Stimulated activated CD4-positive, alpha-beta T cell treated with anti-CD3 and anti-CD28 coated beads, Interleukin-12 subunit alpha, Interleukin-12 subunit beta, amount 100 ng/mL, for 4 hours (primary cell): ENCODE results near the gene ABCB8.

Experiments used
- DNase-seq: peaks from one replicate; pipeline ENCODE4 v3.0.0-alpha.2; 2020

The ABCB8 gene

DNA sequence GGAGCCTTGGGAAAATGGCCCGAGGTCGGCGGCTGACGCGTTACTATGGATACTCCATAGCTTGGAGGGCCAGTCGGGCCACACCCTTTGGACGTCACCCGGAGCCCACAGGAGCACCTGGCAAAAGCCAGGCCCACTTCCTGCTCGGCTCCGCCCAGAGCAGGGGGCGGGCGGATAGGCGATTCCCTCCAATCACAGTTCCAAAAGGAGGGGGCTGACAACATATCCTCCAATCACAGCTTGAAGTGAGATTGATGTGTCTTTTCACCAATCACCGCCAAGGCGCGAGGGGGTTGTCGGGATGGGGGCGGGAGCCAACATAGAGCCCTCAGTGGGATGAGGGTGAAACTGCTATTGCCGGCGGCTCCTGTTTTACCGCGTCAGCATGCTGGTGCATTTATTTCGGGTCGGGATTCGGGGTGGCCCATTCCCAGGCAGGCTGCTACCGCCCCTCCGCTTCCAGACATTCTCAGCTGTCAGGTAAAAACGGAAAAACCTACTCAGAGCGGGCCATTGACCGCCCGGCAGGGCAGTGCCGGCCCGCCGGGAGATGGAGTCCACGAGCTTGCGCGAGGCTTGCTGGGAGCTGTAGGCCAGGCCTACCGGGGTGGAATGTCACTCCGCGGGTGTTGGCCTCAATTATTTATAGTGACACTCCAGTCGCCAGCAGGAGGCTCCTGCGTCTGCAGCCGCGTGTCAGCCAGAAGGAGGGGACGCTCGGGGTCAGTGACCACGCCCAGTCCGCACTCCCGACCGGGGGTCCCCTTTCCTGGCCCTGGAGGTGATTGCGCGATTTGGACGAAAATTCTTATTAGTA is at the start of gene ABCB8:
Gene ABCB8, plus strand, starts transcription at position 320 of the 817 bp plus-strand sequence. Its CDS starts 66 bp downstream, at position 386.
- DNase-seq, result peak; percentile 93

DNA sequence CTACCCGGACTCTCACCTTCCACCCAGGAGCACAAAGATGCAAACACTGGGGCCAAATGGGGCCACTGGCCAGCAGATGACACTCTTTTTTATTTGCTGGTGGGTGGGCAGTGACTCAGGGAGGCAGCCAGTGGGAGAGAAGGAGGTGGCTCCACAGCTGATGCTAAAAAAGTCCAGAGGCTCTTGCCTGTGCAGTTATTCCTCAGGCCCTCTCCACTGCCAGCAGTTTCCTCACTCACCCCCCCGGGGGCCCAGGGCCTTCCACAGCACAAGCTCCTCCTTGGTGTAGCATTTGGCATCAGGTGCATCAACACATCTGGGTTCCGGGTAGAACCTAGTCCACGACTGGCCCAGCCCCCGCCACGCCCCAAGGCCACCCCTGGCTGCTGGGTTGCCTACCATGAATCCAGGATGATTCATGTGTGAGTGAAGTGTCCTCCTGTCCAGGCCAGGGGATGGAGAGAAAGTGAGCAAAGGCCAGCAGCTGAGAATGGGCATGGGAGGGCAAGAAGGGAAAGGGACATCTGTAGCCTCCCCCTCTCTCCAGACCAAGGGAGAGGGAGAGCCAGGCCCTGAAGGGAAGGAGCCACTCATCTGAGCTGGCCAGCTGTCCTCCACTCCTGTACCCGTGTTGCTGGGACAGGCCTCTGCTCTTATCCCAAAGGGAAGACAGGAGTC is 48.4 kb upstream of the ABCB8 start:
- DNase-seq, result no peak

DNA sequence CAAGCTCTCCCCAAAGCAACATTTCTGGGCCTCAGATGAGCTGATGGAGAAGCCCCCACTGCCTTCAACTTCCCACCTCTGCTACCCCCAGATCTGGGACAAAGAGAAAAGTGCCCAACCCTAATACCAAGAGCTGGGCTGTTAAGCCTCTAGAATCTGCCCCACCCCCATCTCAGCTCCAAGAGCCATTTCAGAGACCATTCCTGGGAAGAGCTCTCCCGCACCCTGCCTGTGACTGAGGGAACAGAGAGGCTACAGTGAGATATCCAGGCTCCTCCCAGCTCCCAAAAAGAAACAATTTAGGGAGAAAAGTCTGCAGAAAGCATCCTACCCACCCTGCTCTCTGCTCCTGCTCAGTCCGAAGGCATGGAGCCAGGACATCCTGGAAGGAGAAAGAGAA is 47.6 kb upstream of the ABCB8 start:
- no peak for DNase-seq

DNA sequence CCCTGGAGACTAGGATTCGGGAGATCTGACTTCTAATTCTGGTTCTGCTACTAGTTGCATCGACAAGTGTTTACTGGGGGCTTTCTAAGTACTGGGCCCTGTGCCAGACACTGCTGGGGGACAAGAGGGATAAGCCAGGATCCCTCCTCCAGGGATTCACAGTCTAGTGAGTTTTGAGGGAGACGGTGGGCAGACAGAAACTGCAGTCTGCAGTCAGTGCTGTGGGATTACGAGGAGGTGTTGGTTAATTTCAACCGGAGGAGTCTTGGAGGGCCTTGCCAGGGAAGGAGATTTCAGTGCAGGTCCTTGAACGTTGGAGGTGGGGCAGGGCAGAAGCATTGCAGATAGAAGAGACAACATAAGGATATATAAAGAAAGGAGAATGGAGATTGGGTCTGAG is 46.6 kb upstream of the ABCB8 start:
- no peak for DNase-seq

DNA sequence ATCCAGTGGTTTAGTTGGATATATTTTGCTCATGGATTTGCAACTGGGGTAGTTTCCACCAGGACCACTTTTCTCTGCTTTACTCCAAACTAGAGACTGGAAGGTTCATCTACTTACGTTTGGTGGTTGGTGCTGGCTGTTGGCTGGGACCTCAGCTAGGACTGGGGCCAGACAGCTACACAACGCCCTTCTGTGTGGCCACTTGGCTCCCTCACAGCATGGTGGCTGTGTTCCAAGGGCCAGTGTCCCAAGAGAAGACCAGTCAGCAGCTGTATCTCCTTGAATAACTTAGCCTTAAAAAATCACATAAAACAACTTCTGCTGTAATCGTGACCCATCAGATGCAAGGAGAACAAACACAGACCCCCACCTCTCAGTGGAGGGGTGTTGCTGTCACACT is 45.9 kb upstream of the ABCB8 start:
- DNase-seq, result no peak

DNA sequence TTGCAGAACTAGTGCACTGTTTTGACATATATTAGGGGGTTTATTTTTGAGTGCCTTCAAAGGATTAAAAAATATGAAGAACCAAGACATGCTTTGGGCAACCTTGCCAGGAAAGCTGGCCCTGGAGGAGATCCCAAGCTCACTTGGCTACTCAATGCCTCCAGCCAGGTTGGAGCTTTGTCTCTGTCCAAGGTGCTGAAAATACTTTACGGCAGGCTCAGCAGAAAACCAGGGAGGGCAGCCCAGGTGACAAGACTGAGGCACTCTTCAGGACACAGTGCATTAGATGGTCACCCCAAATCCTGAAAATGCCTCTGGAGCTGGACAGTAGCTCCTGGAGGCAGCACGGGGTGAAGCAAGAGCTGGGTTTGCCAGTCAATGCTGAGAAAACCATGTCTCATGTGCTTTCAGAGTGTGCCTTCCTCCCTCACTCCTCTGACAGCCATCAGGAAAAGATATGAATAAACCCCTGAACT is 44.3 kb upstream of the ABCB8 start:
- no peak for DNase-seq

DNA sequence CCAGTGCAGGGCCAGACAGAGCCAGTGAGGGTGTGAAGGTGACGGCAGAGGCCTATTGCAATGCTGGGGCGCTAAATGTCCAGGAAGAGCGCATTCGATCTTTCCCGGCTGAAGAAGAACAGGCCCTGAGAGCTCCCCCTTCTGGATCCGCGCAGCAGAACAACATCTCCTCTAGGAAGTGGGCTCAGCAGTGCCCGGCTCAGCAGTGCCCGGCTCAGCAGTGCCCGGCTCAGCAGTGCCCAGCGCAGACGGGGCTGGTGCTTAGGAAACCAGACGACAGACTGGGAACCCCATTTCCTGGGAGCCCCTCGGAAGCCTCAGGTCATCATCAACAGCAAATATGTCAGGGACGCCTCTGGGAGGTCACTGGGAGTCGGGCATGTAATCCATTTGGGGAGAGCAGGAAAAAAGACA is 42.1 kb upstream of the ABCB8 start:
- peak; percentile 62 for DNase-seq

DNA sequence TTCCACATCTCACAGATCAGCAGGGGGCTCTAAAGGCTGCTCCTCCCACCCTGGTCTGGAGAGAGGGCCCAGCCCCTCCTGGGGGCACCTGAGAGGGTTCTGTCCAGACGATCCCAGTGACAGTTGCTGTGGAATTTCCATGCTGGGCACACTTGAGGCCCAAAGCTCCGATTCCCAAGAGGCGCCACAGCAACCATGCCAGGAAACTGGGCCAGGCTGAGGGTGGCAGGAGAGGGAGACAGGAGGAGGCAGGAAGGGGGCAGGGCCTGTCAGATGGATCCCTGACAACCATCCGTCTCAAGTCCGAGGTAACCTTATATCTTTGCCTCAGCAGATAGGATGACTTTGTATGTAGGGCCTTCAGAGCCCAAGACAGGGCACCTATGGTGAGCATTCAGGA is 41.7 kb upstream of the ABCB8 start:
- no peak for DNase-seq

DNA sequence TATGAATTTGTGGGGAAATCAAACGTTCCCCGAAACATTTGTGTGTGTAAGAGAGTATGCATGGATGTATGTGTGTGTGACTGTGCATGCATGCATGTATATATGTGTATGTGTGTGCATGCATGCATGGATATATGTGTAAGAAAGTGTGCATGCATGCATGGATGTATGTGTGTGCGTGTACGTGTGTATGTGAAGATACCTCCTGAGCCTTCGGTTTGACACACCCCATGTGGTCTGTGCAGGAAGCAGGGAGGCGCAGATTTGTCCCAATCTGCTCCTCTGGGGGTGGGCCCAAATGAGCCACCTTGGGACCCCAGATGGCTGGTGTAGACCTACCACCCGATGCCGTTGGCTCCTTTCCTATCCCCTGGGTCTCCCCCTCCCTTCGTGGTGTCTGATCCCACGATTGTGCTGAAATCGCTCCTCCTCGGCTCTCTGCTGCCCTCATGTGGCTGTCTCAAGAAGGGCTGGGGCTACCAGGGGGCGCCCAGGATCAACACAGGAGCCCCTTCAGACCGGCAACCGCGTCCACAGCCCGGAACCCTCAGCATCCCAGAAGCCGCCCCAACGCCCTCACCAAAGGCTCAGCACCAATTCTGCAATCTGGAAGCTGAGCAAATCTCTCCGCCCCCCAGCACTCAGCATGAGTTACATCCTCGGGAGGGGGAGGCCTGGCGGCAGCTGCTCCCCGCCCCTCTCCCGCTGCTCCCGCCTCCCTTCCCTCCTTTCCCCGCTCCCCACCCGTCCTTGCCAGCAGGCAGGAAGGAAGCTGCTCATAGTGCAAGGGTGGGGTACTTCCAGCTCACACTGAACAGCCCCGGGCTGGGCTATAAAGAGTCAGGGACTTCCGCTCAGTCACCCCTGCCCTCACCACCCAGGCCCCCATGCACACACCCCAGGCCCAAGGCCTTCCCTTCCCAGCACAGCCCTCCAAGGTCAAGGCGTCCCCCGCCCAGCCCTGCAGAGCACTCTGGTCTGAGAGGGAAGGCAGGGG is 39.7 kb upstream of the ABCB8 start:
- DNase-seq, result peak; percentile 67

DNA sequence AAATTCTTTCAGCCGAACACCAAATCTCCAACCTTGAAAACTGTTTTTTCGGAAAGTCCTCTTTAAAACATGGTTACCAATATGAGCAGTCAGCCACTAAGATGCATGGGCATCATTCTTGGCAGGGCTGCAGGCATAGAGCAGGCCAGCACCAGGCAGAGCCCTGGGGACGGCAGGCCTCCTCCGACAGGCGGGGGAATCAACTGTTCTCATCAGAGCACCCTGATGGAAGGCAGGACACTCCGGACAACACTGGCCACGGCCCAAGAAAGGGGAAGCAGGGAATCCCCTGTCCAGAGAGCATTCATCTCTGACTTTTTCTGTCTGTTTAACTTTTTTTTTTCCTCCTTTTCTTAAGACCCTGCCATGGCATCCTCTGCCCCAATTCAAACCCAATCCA is 38.8 kb upstream of the ABCB8 start:
- no peak for DNase-seq

DNA sequence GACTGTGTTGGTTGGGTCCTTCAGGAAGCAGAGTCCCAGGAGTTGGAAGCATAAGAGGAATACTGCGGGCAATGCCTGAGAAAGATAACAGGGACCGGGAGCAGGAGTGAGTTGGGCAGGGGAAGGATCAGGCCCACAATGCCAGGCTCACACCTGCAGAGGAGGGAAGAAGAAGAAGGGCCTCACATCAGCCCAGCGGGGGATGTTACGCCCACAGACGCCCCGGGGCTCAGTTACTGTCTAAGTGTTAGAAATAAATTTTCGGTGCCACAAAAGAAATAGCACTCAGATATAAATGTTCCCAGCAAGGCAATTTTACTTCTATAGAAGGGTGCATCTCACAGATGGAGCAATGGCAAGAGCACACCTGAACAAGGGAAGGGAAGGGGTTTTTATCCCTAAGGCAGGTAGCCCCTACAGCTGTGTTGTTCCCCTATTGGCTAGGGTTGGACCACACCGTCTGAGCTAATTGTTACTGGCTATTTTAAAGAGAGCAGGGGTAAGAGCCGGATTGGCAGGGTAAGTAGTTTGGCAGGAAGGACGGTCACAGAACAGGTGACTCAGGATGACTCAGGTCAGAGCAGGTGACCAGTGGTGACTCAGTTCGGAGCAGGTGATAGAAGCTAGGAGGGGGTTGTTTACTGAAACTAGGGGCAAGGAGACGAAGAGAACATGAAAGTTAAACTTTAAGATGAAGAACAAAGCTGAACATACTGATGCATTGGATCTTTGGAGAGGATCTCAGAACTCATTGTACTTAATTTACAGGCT is 37.6 kb upstream of the ABCB8 start, which contains the start of gene NOS3:
Gene NOS3, plus strand, starts transcription at position 602 of the 771 bp plus-strand sequence. CDS start 2,787 bp downstream, outside the sequence.
- DNase-seq, result no peak

DNA sequence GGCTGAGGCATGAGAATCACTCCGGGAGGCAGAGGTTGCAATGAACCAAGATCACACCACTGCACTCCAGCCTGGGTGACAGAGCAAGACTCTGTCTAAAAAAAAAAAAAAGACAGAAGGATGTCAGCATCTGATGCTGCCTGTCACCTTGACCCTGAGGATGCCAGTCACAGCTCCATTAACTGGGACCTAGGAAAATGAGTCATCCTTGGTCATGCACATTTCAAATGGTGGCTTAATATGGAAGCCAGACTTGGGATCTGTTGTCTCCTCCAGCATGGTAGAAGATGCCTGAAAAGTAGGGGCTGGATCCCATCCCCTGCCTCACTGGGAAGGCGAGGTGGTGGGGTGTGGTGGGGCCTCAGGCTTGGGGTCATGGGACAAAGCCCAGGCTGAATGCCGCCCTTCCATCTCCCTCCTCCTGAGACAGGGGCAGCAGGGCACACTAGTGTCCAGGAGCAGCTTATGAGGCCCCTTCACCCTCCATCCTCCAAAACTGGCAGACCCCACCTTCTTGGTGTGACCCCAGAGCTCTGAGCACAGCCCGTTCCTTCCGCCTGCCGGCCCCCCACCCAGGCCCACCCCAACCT is 36.1 kb upstream of the ABCB8 start:
- DNase-seq, result no peak

DNA sequence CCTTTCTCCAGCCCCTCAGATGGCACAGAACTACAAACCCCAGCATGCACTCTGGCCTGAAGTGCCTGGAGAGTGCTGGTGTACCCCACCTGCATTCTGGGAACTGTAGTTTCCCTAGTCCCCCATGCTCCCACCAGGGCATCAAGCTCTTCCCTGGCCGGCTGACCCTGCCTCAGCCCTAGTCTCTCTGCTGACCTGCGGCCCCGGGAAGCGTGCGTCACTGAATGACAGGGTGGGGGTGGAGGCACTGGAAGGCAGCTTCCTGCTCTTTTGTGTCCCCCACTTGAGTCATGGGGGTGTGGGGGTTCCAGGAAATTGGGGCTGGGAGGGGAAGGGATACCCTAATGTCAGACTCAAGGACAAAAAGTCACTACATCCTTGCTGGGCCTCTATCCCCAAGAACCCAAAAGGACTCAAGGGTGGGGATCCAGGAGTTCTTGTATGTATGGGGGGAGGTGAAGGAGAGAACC is 35.4 kb upstream of the ABCB8 start:
- no peak for DNase-seq

DNA sequence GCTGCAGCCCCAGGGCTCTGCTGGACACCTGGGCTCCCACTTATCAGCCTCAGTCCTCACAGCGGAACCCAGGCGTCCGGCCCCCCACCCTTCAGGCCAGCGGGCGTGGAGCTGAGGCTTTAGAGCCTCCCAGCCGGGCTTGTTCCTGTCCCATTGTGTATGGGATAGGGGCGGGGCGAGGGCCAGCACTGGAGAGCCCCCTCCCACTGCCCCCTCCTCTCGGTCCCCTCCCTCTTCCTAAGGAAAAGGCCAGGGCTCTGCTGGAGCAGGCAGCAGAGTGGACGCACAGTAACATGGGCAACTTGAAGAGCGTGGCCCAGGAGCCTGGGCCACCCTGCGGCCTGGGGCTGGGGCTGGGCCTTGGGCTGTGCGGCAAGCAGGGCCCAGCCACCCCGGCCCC is 34.7 kb upstream of the ABCB8 start:
- no peak for DNase-seq

DNA sequence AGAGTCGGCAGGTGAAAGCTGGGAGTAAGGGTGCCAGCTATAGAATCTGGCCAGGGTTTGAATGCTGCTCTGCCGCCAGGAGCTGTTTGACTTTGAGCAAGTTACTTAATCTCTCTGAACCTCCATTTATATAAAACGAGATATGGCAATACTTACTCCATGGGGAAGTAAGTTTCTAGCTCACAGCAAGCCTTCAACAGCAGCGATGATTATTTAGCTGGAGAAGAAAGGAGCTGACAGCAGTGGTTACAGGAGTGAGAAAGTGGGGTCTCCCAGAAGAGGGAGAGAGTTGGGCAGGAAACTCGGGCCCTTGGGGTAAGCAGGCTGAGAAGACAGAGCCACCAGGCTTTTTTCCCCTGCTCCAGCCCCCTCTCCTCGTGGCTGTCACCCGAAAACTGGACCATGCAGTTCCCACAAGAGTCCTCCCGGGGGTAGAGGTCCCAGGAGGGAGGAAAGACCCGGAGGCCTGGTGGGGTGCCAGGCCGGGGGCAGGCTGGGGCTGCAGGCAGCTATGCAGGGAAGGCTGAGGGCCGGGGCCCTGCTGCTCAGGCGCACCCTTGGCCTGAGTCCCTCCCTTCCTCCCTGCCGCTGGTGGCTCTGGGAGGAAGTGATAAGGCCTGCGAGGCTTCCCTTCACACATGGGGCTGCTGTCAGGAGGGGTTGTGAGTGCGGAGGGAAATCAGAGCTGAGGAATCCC is 34.0 kb upstream of the ABCB8 start:
- no peak for DNase-seq

DNA sequence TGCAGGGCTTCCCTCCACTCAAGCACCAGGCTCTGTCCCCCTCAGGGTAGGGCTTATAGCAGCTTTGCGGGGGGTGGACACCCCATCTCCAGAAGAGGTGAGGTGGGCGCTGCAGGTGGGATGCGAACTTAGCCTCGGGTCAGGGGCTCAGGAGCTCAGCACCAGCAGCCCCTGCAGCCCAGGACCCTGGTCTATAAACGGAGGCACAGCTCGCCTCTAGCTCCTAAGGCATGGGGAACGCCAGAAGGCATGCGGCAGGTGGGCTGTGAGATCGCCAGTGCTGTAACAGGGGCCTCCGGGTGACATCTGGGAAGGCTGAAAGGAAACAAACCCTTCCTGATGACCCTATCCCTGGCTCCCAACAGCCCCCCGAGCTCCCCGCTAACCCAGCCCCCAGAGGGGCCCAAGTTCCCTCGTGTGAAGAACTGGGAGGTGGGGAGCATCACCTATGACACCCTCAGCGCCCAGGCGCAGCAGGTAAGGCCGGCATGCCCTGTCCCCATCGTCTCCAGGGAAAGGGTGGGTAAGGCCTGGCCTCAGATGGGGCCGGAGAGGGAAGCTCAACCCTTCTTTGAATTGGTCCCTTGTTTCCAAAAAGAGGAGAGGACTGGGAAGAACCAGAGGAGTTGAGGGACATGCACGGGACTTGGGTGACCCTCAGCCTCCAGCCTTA is 33.3 kb upstream of the ABCB8 start:
- no peak for DNase-seq

DNA sequence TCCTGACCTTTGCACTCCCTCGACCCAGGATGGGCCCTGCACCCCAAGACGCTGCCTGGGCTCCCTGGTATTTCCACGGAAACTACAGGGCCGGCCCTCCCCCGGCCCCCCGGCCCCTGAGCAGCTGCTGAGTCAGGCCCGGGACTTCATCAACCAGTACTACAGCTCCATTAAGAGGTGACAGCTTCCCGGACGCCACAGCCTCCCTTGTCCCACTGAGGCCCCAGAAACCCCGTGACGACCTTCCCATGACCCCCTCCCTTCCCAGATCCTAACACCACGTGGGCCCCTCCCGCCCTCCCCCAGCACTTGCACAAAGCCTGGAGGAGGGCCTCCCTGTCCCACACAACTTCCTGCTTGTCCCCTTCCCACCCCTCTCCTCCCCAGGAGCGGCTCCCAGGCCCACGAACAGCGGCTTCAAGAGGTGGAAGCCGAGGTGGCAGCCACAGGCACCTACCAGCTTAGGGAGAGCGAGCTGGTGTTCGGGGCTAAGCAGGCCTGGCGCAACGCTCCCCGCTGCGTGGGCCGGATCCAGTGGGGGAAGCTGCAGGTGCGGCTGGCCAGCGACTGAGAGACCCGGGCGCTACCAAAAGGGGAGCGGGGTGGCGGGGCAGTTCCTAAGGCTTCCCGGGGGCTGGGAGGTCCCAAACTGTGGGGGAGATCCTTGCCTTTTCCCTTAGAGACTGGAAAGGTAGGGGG is 31.7 kb upstream of the ABCB8 start:
- no peak for DNase-seq

DNA sequence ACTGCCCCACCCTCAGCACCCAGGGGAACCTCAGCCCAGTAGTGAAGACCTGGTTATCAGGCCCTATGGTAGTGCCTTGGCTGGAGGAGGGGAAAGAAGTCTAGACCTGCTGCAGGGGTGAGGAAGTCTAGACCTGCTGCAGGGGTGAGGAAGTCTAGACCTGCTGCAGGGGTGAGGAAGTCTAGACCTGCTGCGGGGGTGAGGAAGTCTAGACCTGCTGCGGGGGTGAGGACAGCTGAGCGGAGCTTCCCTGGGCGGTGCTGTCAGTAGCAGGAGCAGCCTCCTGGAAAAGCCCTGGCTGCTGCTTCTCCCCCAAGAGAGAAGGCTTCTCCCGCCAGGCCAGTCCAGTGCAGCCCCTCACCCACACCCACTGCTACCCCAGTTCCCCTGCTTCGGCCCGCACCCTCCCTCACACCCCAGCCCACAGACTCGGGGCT is 31.2 kb upstream of the ABCB8 start:
- no peak for DNase-seq

DNA sequence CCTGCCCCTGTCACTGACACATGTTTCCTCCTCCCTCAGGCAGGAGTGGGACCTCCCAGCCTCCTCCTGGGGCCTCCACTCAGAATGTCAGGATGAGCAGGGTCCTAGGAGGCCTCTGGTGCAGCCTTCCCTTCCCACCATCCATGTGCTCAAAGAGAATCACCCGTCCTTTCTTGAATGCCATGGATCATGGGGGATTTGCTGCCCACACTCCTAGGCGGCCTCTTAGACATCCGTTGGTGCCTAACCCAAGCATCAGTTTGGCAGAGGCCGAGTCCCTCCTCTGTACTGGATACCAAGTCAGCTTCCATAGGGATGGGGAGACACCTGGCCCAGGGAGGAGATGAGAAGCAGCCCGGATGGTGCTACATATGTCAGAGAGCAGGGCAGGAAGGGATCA is 30.4 kb upstream of the ABCB8 start:
- DNase-seq, result no peak

DNA sequence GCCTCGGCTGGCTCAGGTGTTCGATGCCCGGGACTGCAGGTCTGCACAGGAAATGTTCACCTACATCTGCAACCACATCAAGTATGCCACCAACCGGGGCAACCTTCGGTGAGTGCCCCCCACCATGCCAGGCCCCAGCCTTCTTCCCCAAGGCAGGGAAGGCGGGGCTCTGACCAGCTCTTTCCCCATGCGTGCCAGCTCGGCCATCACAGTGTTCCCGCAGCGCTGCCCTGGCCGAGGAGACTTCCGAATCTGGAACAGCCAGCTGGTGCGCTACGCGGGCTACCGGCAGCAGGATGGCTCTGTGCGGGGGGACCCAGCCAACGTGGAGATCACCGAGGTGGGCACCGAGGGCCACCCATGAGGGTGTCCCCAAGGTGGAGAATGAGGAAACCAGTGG is 29.9 kb upstream of the ABCB8 start:
- DNase-seq, result no peak
